ENCODE data around the gene ANGPTL4.

ANGPTL4 gene

DNA sequence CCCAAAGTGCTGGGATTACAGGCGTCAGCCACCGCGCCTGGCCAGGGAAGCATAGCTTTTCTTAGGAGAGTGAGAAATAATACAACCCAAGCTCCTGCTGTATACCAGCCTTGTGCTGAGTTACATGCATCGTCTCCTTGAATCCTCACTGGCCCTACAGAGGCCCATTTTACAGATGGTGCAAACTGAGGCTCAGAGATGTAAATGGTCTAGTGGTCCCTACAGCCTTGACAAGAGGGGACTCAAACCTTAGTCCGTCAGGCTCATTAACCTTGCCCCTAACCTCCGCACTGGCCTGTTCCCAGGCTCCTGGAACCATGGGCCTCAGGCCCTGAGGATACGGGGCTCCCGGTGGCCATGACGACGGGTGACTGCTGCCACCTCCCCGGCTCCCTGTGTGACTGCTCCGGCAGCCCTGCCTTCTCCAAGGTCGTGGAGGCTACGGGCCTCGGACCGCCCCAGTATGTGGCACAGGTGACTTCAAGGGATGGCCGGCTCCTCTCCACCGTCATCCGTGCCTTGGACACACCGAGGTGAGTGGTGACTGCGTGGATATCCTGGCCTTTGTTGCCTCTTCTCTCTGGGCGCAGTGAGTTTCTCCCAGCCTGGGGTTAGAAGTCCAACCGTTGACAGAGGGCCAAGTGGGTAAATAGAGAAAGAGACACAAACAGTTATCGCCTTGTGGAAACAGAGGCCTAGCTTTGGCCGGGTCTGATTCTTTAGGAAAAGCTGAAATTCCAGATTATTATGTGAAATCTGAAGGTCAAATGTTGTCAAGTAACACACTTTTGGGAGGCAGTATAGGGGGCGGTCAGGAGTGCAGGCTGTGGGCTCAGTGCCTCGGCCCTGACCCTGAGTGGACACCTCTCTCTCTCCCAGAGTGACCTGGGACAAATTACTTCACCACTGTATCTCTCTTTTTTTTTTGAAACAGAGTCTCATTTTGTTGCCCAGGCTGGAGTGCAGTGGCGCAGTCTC, 57.8 kb downstream of the ANGPTL4 start:
- DNase-seq = no peak

- no peak for DNase-seq
These were observed 59.9 kb downstream of the ANGPTL4 start for GRCh38 chr19:8423817-8424223.

Data from stimulated activated CD4-positive, alpha-beta T cell treated with anti-CD3 and anti-CD28 coated beads, Interleukin-12 subunit alpha, Interleukin-12 subunit beta, amount 100 ng/mL, for 4 hours (primary cell).